ENCODE data around the gene BRAT1. TPM values are rescaled to one million over a fixed set of nuclear protein-coding genes. Genes with fewer than 3 reads are reported as not detected.

BRAT1 gene
- total RNA-seq, 1 donor from 2014 or later, result 66.0 TPM

- TF ChIP-seq CTCF (IDR thresholded peaks at IDR 0.05) (no peak), POLR2AphosphoS5 (IDR thresholded peaks at IDR 0.05; ENCODE audit: insufficient read depth in 1 of 2, low read depth in 1 of 2) (no peak), POLR2A (IDR thresholded peaks at IDR 0.05) (no peak)
- intact Hi-C loops (cut with DNase I), result no loop called here
- Histone ChIP-seq H3K4me3 (no peak overlapping the region), H3K9me3 (no peaks in the 10 kb centered on the region), H3K36me3 (peaks cover 1 to 45% of the 10 kb centered on the region in 2 donors), H3K27me3 (no peaks in the 10 kb centered on the region), H3K27ac (no peak overlapping the region), H3K4me1 (no peaks in the 10 kb centered on the region)
- no peak for DNase-seq (ENCODE audit: extremely low spot score in 2 of 2)
Observed at GRCh38 chr7:2589341-2589740, 34.0 kb upstream of the BRAT1 start.

GRCh38 chr7:2587778-2588177 lies 32.5 kb upstream of the BRAT1 start:
- no peaks in the 10 kb centered on the region for H3K9me3 ChIP-seq
- intact Hi-C loops (cut with DNase I), result no loop called here
- TF ChIP-seq POLR2A (IDR thresholded peaks at IDR 0.05), result no peak
- TF ChIP-seq CTCF (IDR thresholded peaks at IDR 0.05), result no peak
- TF ChIP-seq POLR2AphosphoS5 (IDR thresholded peaks at IDR 0.05; ENCODE audit: insufficient read depth in 1 of 2, low read depth in 1 of 2), result no peak
- H3K27me3 ChIP-seq, result no peaks in the 10 kb centered on the region
- no peaks in the 10 kb centered on the region for H3K4me1 ChIP-seq
- no peak overlapping the region for H3K4me3 ChIP-seq
- peaks cover 4 to 37% of the 10 kb centered on the region in 2 donors for H3K36me3 ChIP-seq
- no peak overlapping the region for H3K27ac ChIP-seq
- no peak for DNase-seq (ENCODE audit: extremely low spot score in 2 of 2)

DNA sequence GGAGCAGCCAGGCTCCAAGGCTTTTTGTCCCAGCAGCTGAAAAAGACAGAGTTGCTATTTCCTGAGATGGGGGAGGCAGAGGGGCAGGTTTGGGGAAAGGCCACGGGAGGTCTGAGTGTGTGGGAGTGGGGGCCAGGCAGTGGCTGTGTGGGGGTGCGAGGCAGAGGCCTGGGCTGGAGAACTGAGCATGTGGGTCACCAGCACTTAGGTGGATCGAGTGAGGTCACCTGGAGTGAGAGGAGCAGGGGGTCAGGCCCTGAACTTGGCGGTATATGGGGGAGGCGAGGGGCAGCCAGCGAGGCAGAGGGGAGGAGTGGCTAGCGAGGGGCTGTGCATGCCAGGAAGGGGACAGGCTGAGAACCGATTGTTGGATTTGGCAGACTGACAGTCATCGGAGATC lies 31.8 kb upstream of the BRAT1 start:
- Histone ChIP-seq H3K9me3 (no peaks in the 10 kb centered on the region), H3K27ac (no peak overlapping the region), H3K36me3 (peaks cover 4 to 33% of the 10 kb centered on the region in 2 donors), H3K27me3 (no peaks in the 10 kb centered on the region), H3K4me1 (no peaks in the 10 kb centered on the region), H3K4me3 (no peak overlapping the region)
- no peak for DNase-seq (ENCODE audit: extremely low spot score in 2 of 2)
- TF ChIP-seq POLR2A (IDR thresholded peaks at IDR 0.05) (no peak), POLR2AphosphoS5 (IDR thresholded peaks at IDR 0.05; ENCODE audit: insufficient read depth in 1 of 2, low read depth in 1 of 2) (no peak), CTCF (IDR thresholded peaks at IDR 0.05) (no peak)
- intact Hi-C loops (cut with DNase I), result no loop called here

DNA sequence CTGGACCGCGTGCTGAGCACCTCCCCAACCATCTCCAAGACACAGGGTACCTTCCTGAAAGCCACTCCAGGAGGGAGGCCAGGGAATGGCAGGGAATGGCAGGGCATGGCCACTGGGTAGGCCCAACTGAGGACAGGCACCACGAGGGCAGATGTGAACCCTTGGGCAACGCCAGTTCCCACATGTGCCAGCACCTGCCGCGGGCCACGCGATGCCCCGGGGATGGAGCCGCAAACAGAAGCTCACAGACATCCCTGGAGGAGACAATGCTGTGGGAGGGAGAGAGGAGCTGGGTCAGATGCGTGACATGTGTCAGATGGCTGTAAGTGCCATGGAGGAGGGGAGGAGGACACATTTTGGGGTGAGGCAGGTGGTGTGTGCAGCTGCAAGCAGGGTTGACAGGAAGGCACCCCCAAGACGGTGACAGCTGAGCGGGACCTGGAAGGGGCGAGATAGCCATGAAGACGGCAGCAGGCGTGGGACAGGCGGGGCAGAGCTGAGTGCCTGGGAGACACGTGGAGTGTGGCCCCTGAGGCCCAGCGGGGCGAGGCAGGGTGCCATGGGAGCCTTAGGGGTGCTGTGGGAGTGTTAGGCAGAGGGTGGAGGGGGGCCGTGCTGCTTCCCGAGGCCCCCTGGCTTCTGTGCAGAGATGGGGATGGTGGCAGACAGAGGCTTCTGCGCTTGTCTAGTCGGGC lies 31.1 kb upstream of the BRAT1 start:
- TF ChIP-seq CTCF (IDR thresholded peaks at IDR 0.05), result no peak
- no peak for TF ChIP-seq POLR2A (IDR thresholded peaks at IDR 0.05)
- TF ChIP-seq POLR2AphosphoS5 (IDR thresholded peaks at IDR 0.05; ENCODE audit: insufficient read depth in 1 of 2, low read depth in 1 of 2), result no peak
- Histone ChIP-seq H3K27me3 (no peaks in the 10 kb centered on the region), H3K4me1 (no peaks in the 10 kb centered on the region), H3K4me3 (no peak overlapping the region), H3K36me3 (peaks cover 4 to 33% of the 10 kb centered on the region in 2 donors), H3K9me3 (no peaks in the 10 kb centered on the region), H3K27ac (no peak overlapping the region)
- intact Hi-C loops (cut with DNase I), result no loop called here
- DNase-seq (ENCODE audit: extremely low spot score in 2 of 2), result no peak

DNA sequence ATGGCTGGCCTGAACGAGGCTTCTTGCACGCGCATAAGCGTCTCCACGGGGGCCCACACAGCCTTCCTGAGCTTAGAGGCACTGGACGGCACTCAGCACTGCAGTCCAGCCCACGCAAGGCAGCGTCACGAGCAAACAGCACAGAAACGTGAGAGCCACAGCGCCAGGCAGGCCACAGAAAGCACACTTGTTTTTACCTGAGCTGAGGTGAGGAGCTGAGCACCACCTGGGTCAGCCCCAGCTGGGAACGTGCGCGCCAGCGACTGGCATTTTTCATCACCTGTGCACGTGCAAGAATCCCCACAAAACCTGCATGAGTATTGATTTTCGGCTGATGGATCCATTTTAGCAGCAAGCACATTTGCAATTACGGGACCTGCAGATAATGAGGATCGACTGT lies 30.1 kb upstream of the BRAT1 start:
- H3K36me3 ChIP-seq, result peaks cover 4 to 24% of the 10 kb centered on the region in 2 donors
- no peak overlapping the region for H3K4me3 ChIP-seq
- no peak for DNase-seq (ENCODE audit: extremely low spot score in 2 of 2)
- TF ChIP-seq CTCF (IDR thresholded peaks at IDR 0.05) (no peak), POLR2A (IDR thresholded peaks at IDR 0.05) (no peak), POLR2AphosphoS5 (IDR thresholded peaks at IDR 0.05; ENCODE audit: insufficient read depth in 1 of 2, low read depth in 1 of 2) (no peak)
- H3K4me1 ChIP-seq, result no peaks in the 10 kb centered on the region
- no peaks in the 10 kb centered on the region for H3K27me3 ChIP-seq
- no peaks in the 10 kb centered on the region for H3K9me3 ChIP-seq
- intact Hi-C loops (cut with DNase I), result no loop called here
- H3K27ac ChIP-seq, result no peak overlapping the region

Measured in vagina (tissue), 2 donors.